Measurements from ENCODE around the gene ZFP28. TPM values are rescaled to one million over a fixed set of nuclear protein-coding genes. Genes with fewer than 3 reads are reported as not detected.
A peak's percentile ranks its signal among the peaks of the same experiment; 100 is the strongest.

The ZFP28 gene
- total RNA-seq, 2 experiments from 2014 or later: not detected

GRCh38 chr19:56594783-56595547, 56.2 kb downstream of the ZFP28 start, which contains the start of gene ZNF71:
Gene ZNF71, plus strand, starts transcription at chr19:56595302. Its CDS starts 6,257 bp downstream, at chr19:56601559.
- peak within 1 kb of the TSS; percentile 93 for H3K4me3 ChIP-seq (ENCODE audit: low read depth, low read length, poor library complexity, severe bottlenecking)
- no peaks in the 10 kb centered on the region for H3K9me3 ChIP-seq (ENCODE audit: low read length)
- no peaks in the 10 kb centered on the region for H4K20me1 ChIP-seq (ENCODE audit: insufficient read depth, low read length)
- H3K36me3 ChIP-seq (ENCODE audit: insufficient read depth, low read length): peaks cover 9% of the 10 kb centered on the region; the same call in 1 of the 2 replicates
- H3K27ac ChIP-seq (ENCODE audit: low read depth, low read length, poor library complexity, severe bottlenecking): no peak within 1 kb of the TSS
- peak; percentile 90 for DNase-seq (ENCODE audit: low spot score)
- H3K79me2 ChIP-seq (ENCODE audit: insufficient read depth, low read depth, low read length): peaks cover 5% of the 10 kb centered on the region; the same call in 1 of the 2 replicates
- CTCF ChIA-PET (ENCODE audit: unreplicated experiment): no interaction called here
- H3K4me1 ChIP-seq (ENCODE audit: insufficient read depth, low read length, poor library complexity, severe bottlenecking): peaks cover 5% of the 10 kb centered on the region
- BruUV-seq (replicated peaks): no TSS peak
- no peaks in the 10 kb centered on the region for H3K9me2 ChIP-seq (ENCODE audit: insufficient read depth, low read length)
- peak within 1 kb of the TSS; percentile 75 for H3K4me2 ChIP-seq (ENCODE audit: low read length)
- intact Hi-C loops (cut with micrococcal nuclease; ENCODE audit: unreplicated experiment): no loop called here
- no peak for TF ChIP-seq CTCF (conservative IDR thresholded peaks at IDR 0.05; ENCODE audit: low read length)
- TF ChIP-seq EZH2phosphoT487 (IDR thresholded peaks at IDR 0.05; ENCODE audit: borderline replicate concordance, low read depth, low read length): no peak
- POLR2A ChIA-PET: interaction anchor here (0.6 kb wide), 1 partner anchor 281 kb away, joined by 4 read pairs; no protein-coding TSS in a partner anchor
- H2AFZ ChIP-seq (ENCODE audit: low read length): peak within 1 kb of the TSS; percentile 84

- H3K4me1 ChIP-seq (ENCODE audit: insufficient read depth, low read length, poor library complexity, severe bottlenecking): peaks cover 5% of the 10 kb centered on the region
- TF ChIP-seq CTCF (conservative IDR thresholded peaks at IDR 0.05; ENCODE audit: low read length): no peak
- TF ChIP-seq EZH2phosphoT487 (IDR thresholded peaks at IDR 0.05; ENCODE audit: borderline replicate concordance, low read depth, low read length): no peak
- CTCF ChIA-PET (ENCODE audit: unreplicated experiment): no interaction called here
- no peak for DNase-seq (ENCODE audit: low spot score)
- H4K20me1 ChIP-seq (ENCODE audit: insufficient read depth, low read length): no peaks in the 10 kb centered on the region
- no peaks in the 10 kb centered on the region for H3K9me2 ChIP-seq (ENCODE audit: insufficient read depth, low read length)
- no TSS peak for BruUV-seq (replicated peaks)
- peak overlapping the region; percentile 93 for H3K4me3 ChIP-seq (ENCODE audit: low read depth, low read length, poor library complexity, severe bottlenecking)
- H3K36me3 ChIP-seq (ENCODE audit: insufficient read depth, low read length): peaks cover 10% of the 10 kb centered on the region; the same call in 1 of the 2 replicates
- POLR2A ChIA-PET: no interaction called here
- H3K27ac ChIP-seq (ENCODE audit: low read depth, low read length, poor library complexity, severe bottlenecking): no peak overlapping the region
- no peaks in the 10 kb centered on the region for H3K9me3 ChIP-seq (ENCODE audit: low read length)
- peak overlapping the region; percentile 75 for H3K4me2 ChIP-seq (ENCODE audit: low read length)
- peaks cover 5% of the 10 kb centered on the region; the same call in 1 of the 2 replicates for H3K79me2 ChIP-seq (ENCODE audit: insufficient read depth, low read depth, low read length)
- intact Hi-C loops (cut with micrococcal nuclease; ENCODE audit: unreplicated experiment): no loop called here
- H2AFZ ChIP-seq (ENCODE audit: low read length): peak overlapping the region; percentile 84
Observed at GRCh38 chr19:56595548-56595899, 56.8 kb downstream of the ZFP28 start.

- H3K36me3 ChIP-seq (ENCODE audit: insufficient read depth, low read length): peaks cover 22% of the 10 kb centered on the region
- no peak overlapping the region for H3K4me2 ChIP-seq (ENCODE audit: low read length)
- H3K4me3 ChIP-seq (ENCODE audit: low read depth, low read length, poor library complexity, severe bottlenecking): no peak overlapping the region
- intact Hi-C loops (cut with micrococcal nuclease; ENCODE audit: unreplicated experiment): no loop called here
- H3K9me3 ChIP-seq (ENCODE audit: low read length): no peaks in the 10 kb centered on the region
- H3K27ac ChIP-seq (ENCODE audit: low read depth, low read length, poor library complexity, severe bottlenecking): no peak overlapping the region
- no peak overlapping the region for H2AFZ ChIP-seq (ENCODE audit: low read length)
- ChIA-PET POLR2A (no interaction called here), CTCF (ENCODE audit: unreplicated experiment) (no interaction called here)
- no peaks in the 10 kb centered on the region for H3K9me2 ChIP-seq (ENCODE audit: insufficient read depth, low read length)
- peaks cover 5% of the 10 kb centered on the region; the same call in 1 of the 2 replicates for H3K79me2 ChIP-seq (ENCODE audit: insufficient read depth, low read depth, low read length)
- H4K20me1 ChIP-seq (ENCODE audit: insufficient read depth, low read length): no peaks in the 10 kb centered on the region
- H3K4me1 ChIP-seq (ENCODE audit: insufficient read depth, low read length, poor library complexity, severe bottlenecking): peaks cover 5% of the 10 kb centered on the region
- no peak for TF ChIP-seq CTCF (conservative IDR thresholded peaks at IDR 0.05; ENCODE audit: low read length)
- BruUV-seq (replicated peaks): no TSS peak
- DNase-seq (ENCODE audit: low spot score): no peak
Observed at GRCh38 chr19:56596676-56597075, 57.9 kb downstream of the ZFP28 start.
